ENCODE data around the gene TNPO2. TPM values are rescaled to one million over a fixed set of nuclear protein-coding genes. Genes with fewer than 3 reads are reported as not detected.

Gene TNPO2
- polyA plus RNA-seq, 3 donors = 0.28 to 45.2 (median 0.52) TPM

GRCh38 chr19:12751635-12752034 is 27.9 kb upstream of the TNPO2 start, which contains the start of gene BEST2:
Gene BEST2, plus strand, starts transcription at chr19:12751791. Its CDS starts 802 bp downstream, at chr19:12752593.
- H3K36me3 ChIP-seq (replicated peaks in 1 of 2; ENCODE audit: control insufficient read depth in 1 of 2, insufficient read depth in 2 of 2, low read length in 2 of 2) = peaks cover 12 to 17% of the 10 kb centered on the region in 2 donors
- no peak within 1 kb of the TSS for H3K4me3 ChIP-seq (replicated peaks in 1 of 3; ENCODE audit: low read depth in 2 of 3, low read length in 3 of 3)
- no peak within 1 kb of the TSS for H3K9ac ChIP-seq (ENCODE audit: insufficient read depth, low read length, poor library complexity, severe bottlenecking)
- peaks cover 13 to 15% of the 10 kb centered on the region in 2 donors for H3K9me3 ChIP-seq (replicated peaks in 1 of 2; ENCODE audit: control insufficient read depth in 1 of 2, insufficient read depth in 1 of 2, low read length in 2 of 2)
- H2AFZ ChIP-seq (ENCODE audit: insufficient read depth, low read depth, low read length, poor library complexity, severe bottlenecking) = no peak within 1 kb of the TSS
- H3K27ac ChIP-seq (ENCODE audit: low read depth in 1 of 2, low read length in 2 of 2) = no peak within 1 kb of the TSS
- H3K4me1 ChIP-seq (ENCODE audit: control insufficient read depth in 1 of 2, insufficient read depth in 2 of 2, low read length in 2 of 2) = no peaks in the 10 kb centered on the region
- H3K79me2 ChIP-seq (ENCODE audit: insufficient read depth, low read length) = no peaks in the 10 kb centered on the region
- Mint-ChIP-seq H3K36me3 (peaks cover 17 to 18% of the 10 kb centered on the region in 2 donors), H3K9me3 (peaks cover 12 to 16% (median 14%) of the 10 kb centered on the region in 7 donors), H3K27ac (no peak within 1 kb of the TSS), H3K4me1 (peaks cover 4% of the 10 kb centered on the region), H3K27me3 (ENCODE audit: low read depth in 3 of 3) (peaks cover 22 to 36% (median 31%) of the 10 kb centered on the region in 3 donors), H3K4me3 (no peak within 1 kb of the TSS)
- no peak for TF ChIP-seq CTCF (IDR thresholded peaks at IDR 0.05)
- no peaks in the 10 kb centered on the region for H4K20me1 ChIP-seq (ENCODE audit: insufficient read depth, low read length)
- 78% methylated on average over 12 of the region's 14 CpGs for WGBS (ENCODE audit: insufficient coverage)
- H3K27me3 ChIP-seq (ENCODE audit: control insufficient read depth in 2 of 2, insufficient read depth in 2 of 2, low read length in 2 of 2) = peaks cover 0 to 15% of the 10 kb centered on the region in 2 donors
- H3K4me2 ChIP-seq (replicated peaks; ENCODE audit: extremely low read depth, low read length, poor library complexity, severe bottlenecking) = no peak within 1 kb of the TSS
- intact Hi-C loops (cut with micrococcal nuclease) = no loop called here
- no peak for DNase-seq

- no peak for TF ChIP-seq CTCF (IDR thresholded peaks at IDR 0.05)
- Histone ChIP-seq H3K27ac (ENCODE audit: low read depth in 1 of 2, low read length in 2 of 2) (no peak overlapping the region), H3K27me3 (ENCODE audit: control insufficient read depth in 2 of 2, insufficient read depth in 2 of 2, low read length in 2 of 2) (peaks cover 0 to 15% of the 10 kb centered on the region in 2 donors), H4K20me1 (ENCODE audit: insufficient read depth, low read length) (no peaks in the 10 kb centered on the region), H2AFZ (ENCODE audit: insufficient read depth, low read depth, low read length, poor library complexity, severe bottlenecking) (no peak overlapping the region), H3K4me1 (ENCODE audit: control insufficient read depth in 1 of 2, insufficient read depth in 2 of 2, low read length in 2 of 2) (no peaks in the 10 kb centered on the region), H3K79me2 (ENCODE audit: insufficient read depth, low read length) (no peaks in the 10 kb centered on the region), H3K9ac (ENCODE audit: insufficient read depth, low read length, poor library complexity, severe bottlenecking) (no peak overlapping the region), H3K9me3 (replicated peaks in 1 of 2; ENCODE audit: control insufficient read depth in 1 of 2, insufficient read depth in 1 of 2, low read length in 2 of 2) (peaks cover 13 to 18% of the 10 kb centered on the region in 2 donors), H3K4me2 (replicated peaks; ENCODE audit: extremely low read depth, low read length, poor library complexity, severe bottlenecking) (no peak overlapping the region), H3K4me3 (replicated peaks in 1 of 3; ENCODE audit: low read depth in 2 of 3, low read length in 3 of 3) (no peak overlapping the region), H3K36me3 (replicated peaks in 1 of 2; ENCODE audit: control insufficient read depth in 1 of 2, insufficient read depth in 2 of 2, low read length in 2 of 2) (peaks cover 16 to 25% of the 10 kb centered on the region in 2 donors)
- H3K9me3 Mint-ChIP-seq = peaks cover 12 to 19% (median 16%) of the 10 kb centered on the region in 7 donors
- H3K4me1 Mint-ChIP-seq = peaks cover 4% of the 10 kb centered on the region
- no peak for DNase-seq
- no peak overlapping the region for H3K4me3 Mint-ChIP-seq
- 92% methylated on average over 9 of the region's 9 CpGs for WGBS (ENCODE audit: insufficient coverage)
- H3K27me3 Mint-ChIP-seq (ENCODE audit: low read depth in 3 of 3) = peaks cover 22 to 35% (median 31%) of the 10 kb centered on the region in 3 donors
- peaks cover 22 to 26% of the 10 kb centered on the region in 2 donors for H3K36me3 Mint-ChIP-seq
- no peak overlapping the region for H3K27ac Mint-ChIP-seq
- intact Hi-C loops (cut with micrococcal nuclease) = no loop called here
Measured at GRCh38 chr19:12750851-12751250, 27.1 kb upstream of the TNPO2 start.
